Fibroblast of lung (primary cell): ENCODE data around the gene TMEM131L. TPM values are rescaled to one million over a fixed set of nuclear protein-coding genes. Genes with fewer than 3 reads are reported as not detected.

Experiments
- DNase-seq, 2 donors: peaks; one replicate each; pipeline versions ENCODE4 v3.0.0 to v3.0.0-alpha.2; 2010; ENCODE audit warnings: low read depth in 2 of 2
- H2AFZ ChIP-seq: 2 replicates; pipeline ENCODE4 v1.5.1; 2012; ENCODE audit warnings: low read length, control low read depth, inconsistent platforms
- H3K27ac ChIP-seq: 2 replicates; pipeline ENCODE4 v1.5.1; 2011; ENCODE audit warnings: low read length, control low read depth; ENCODE audit not compliant: insufficient read depth
- H3K27me3 ChIP-seq: 2 replicates; pipeline ENCODE4 v1.5.1; 2011; ENCODE audit warnings: mild to moderate bottlenecking, low read length; ENCODE audit not compliant: control insufficient read depth, insufficient read depth
- H3K36me3 ChIP-seq: 2 replicates; pipeline ENCODE4 v1.5.1; 2011; ENCODE audit warnings: low read length; ENCODE audit not compliant: control insufficient read depth, insufficient read depth
- H3K4me1 ChIP-seq: 2 replicates; pipeline ENCODE4 v1.5.1; 2011; ENCODE audit warnings: low read length; ENCODE audit not compliant: control insufficient read depth, insufficient read depth; ENCODE audit errors: extremely low read depth
- H3K4me2 ChIP-seq: 2 replicates; pipeline ENCODE4 v1.5.1; 2011; ENCODE audit warnings: low read length, control low read depth; ENCODE audit not compliant: insufficient read depth; ENCODE audit errors: extremely low read depth
- H3K4me3 ChIP-seq, 4 experiments: fragments of 200-600 bp in 1 of 4; sonication (generic) in 1 of 4; replicated peaks in 1 of 4; 2 replicates each; pipeline ENCODE4 v1.5.1; 2011 to 2016; ENCODE audit warnings: low read length in 4 of 4, low read depth in 3 of 4, mild to moderate bottlenecking in 3 of 4, control low read depth in 2 of 4, inconsistent platforms in 1 of 4, mixed read lengths in 1 of 4; ENCODE audit not compliant: insufficient read depth in 1 of 4; ENCODE audit errors: control extremely low read depth in 1 of 4
- H3K79me2 ChIP-seq: 2 replicates; pipeline ENCODE4 v1.5.1; 2012; ENCODE audit warnings: mild to moderate bottlenecking, low read length, inconsistent platforms; ENCODE audit not compliant: control insufficient read depth, insufficient read depth
- H3K9ac ChIP-seq: 2 replicates; pipeline ENCODE4 v1.5.1; 2011; ENCODE audit warnings: mild to moderate bottlenecking, low read length, control low read depth; ENCODE audit not compliant: insufficient read depth
- H3K9me3 ChIP-seq: 2 replicates; pipeline ENCODE4 v1.5.1; 2012; ENCODE audit warnings: low read depth, low read length; ENCODE audit not compliant: control insufficient read depth, insufficient read depth
- H4K20me1 ChIP-seq: 2 replicates; pipeline ENCODE4 v1.5.1; 2011; ENCODE audit warnings: low read length; ENCODE audit not compliant: control insufficient read depth, insufficient read depth; ENCODE audit errors: extremely low read depth
- CTCF ChIP-seq, 2 donors: IDR thresholded peaks in 1 of 2; conservative IDR thresholded peaks in 1 of 2; 1 replicate in 1 of 2; 2 replicates in 1 of 2; pipeline ENCODE4 v1.5.1; 2011 to 2012; ENCODE audit warnings: low read length in 2 of 2, control low read depth in 1 of 2, inconsistent platforms in 1 of 2, low read depth in 1 of 2, mild to moderate bottlenecking in 1 of 2
- EZH2 ChIP-seq: IDR thresholded peaks from 2 replicates; pipeline ENCODE4 v1.5.1; 2012; ENCODE audit warnings: low read length, control low read depth, mild to moderate bottlenecking; ENCODE audit errors: missing control alignments
- polyA plus RNA-seq, 2 donors: library from polyadenylated mRNA; depleted of rRNA in 1 of 2; stranded (reverse) in 1 of 2; unstranded in 1 of 2; fragments of >200 nt; gene quantifications; 2 replicates each; pipeline ENCODE4 v1.2.1, GENCODE V29; 2011 to 2012; ENCODE audit warnings: missing spikeins in 1 of 2
- total RNA-seq: library from RNA; depleted of rRNA; stranded (reverse); fragments of >200 nt; gene quantifications from 2 replicates; pipeline ENCODE4 v1.2.1, GENCODE V29; 2014

The TMEM131L gene
- total and polyA plus RNA-seq, 2 donors (not counting 1 experiment from before 2014, with no cell fraction given): 7.7 to 15.0 TPM

DNA sequence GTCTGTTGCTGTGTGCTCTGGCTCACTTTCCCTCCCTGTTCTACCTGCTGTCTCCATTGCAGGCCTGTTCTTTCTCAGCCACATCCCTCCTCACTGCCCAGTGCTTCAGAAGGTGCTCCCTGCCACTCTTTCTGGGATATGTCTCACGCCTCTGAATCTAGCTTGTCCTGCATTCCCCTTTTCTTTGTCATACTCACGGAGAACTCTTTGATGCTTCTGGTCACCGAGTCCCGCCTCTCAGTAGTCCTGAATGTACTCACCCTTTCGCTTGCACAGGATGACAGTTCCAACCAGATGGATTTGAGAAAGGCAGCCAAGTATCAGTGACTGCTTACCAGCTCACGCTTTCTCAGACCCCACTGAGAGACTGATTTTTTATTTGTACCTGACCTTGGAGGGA is 152.7 kb downstream of the TMEM131L start:
- DNase-seq: peak in 1 of 2 donors; percentile 40
- H3K27ac ChIP-seq: no peak overlapping the region
- H3K36me3 ChIP-seq: peaks cover 7% of the 10 kb centered on the region
- H3K9ac ChIP-seq: no peak overlapping the region
- H4K20me1 ChIP-seq: no peaks in the 10 kb centered on the region
- TF ChIP-seq EZH2 (no peak), CTCF (conservative IDR thresholded peaks at IDR 0.05 in 1 of 2, IDR thresholded peaks at IDR 0.05 in 1 of 2; ENCODE audit: low read depth in 1 of 2, low read length in 2 of 2) (no peak)
- H2AFZ ChIP-seq: no peak overlapping the region
- no peaks in the 10 kb centered on the region for H3K9me3 ChIP-seq
- H3K4me2 ChIP-seq: no peak overlapping the region
- H3K27me3 ChIP-seq: no peaks in the 10 kb centered on the region
- no peaks in the 10 kb centered on the region for H3K79me2 ChIP-seq
- H3K4me3 ChIP-seq: no peak overlapping the region
- H3K4me1 ChIP-seq: no peaks in the 10 kb centered on the region

DNA sequence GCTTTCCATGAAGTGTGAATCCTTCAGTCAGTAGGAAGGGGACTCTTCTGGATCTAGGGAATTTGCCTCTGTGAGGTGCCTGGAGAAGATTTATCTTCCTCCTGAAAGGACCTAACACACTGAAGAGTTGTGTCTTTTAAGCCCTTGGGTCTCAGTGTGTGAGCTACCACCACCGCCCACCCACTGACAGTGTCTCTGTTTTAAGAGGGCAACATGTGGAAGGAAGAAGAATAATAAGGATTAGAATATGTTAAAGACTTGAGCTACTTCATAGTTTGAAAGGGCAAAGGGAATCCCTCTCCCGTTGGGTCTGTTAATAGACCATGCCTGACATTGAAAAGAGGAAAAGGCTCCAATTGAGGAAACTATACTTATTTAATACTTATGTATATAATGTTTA is 153.7 kb downstream of the TMEM131L start:
- H3K4me3 ChIP-seq: no peak overlapping the region
- H3K27me3 ChIP-seq: no peaks in the 10 kb centered on the region
- peaks cover 7% of the 10 kb centered on the region for H3K36me3 ChIP-seq
- H3K4me1 ChIP-seq: no peaks in the 10 kb centered on the region
- no peak overlapping the region for H3K9ac ChIP-seq
- no peak overlapping the region for H3K27ac ChIP-seq
- TF ChIP-seq EZH2 (no peak), CTCF (conservative IDR thresholded peaks at IDR 0.05 in 1 of 2, IDR thresholded peaks at IDR 0.05 in 1 of 2; ENCODE audit: low read depth in 1 of 2, low read length in 2 of 2) (no peak)
- no peak overlapping the region for H3K4me2 ChIP-seq
- H3K79me2 ChIP-seq: no peaks in the 10 kb centered on the region
- H2AFZ ChIP-seq: no peak overlapping the region
- no peaks in the 10 kb centered on the region for H4K20me1 ChIP-seq
- no peaks in the 10 kb centered on the region for H3K9me3 ChIP-seq
- no peak for DNase-seq

GRCh38 chr4:153620352-153620751 is 154.2 kb downstream of the TMEM131L start:
- H3K4me3 ChIP-seq: no peak overlapping the region
- no peaks in the 10 kb centered on the region for H4K20me1 ChIP-seq
- H3K79me2 ChIP-seq: no peaks in the 10 kb centered on the region
- TF ChIP-seq EZH2: no peak
- peaks cover 7% of the 10 kb centered on the region for H3K36me3 ChIP-seq
- no peak overlapping the region for H2AFZ ChIP-seq
- no peaks in the 10 kb centered on the region for H3K4me1 ChIP-seq
- no peak overlapping the region for H3K27ac ChIP-seq
- no peak overlapping the region for H3K4me2 ChIP-seq
- no peaks in the 10 kb centered on the region for H3K9me3 ChIP-seq
- no peak overlapping the region for H3K9ac ChIP-seq
- DNase-seq: peak in 1 of 2 donors; percentile 24
- H3K27me3 ChIP-seq: no peaks in the 10 kb centered on the region
